ENCODE data around the gene JMJD4.

JMJD4 gene

GRCh38 chr1:227769047-227769935 lies 34.2 kb upstream of the JMJD4 start:
- DNase-seq (ENCODE audit: low read depth in 1 of 2, low spot score in 1 of 2): no peak

- DNase-seq (ENCODE audit: low read depth in 1 of 2, low spot score in 1 of 2): no peak
These were observed 33.5 kb upstream of the JMJD4 start for GRCh38 chr1:227768640-227769039.

GRCh38 chr1:227768125-227768439 lies 33.0 kb upstream of the JMJD4 start:
- no peak for DNase-seq (ENCODE audit: low read depth in 1 of 2, low spot score in 1 of 2)

- DNase-seq (ENCODE audit: low read depth in 1 of 2, low spot score in 1 of 2): no peak
These were observed 32.5 kb upstream of the JMJD4 start for GRCh38 chr1:227767401-227768124.

GRCh38 chr1:227766653-227767277 lies 31.7 kb upstream of the JMJD4 start:
- no peak for DNase-seq (ENCODE audit: low read depth in 1 of 2, low spot score in 1 of 2)

- DNase-seq (ENCODE audit: low read depth in 1 of 2, low spot score in 1 of 2): peak in 1 of 2 donors; percentile 67
These were observed 31.0 kb upstream of the JMJD4 start for GRCh38 chr1:227766015-227766634.

- DNase-seq (ENCODE audit: low read depth in 1 of 2, low spot score in 1 of 2): no peak
These were observed 30.3 kb upstream of the JMJD4 start for GRCh38 chr1:227765261-227766014.

GRCh38 chr1:227764019-227764391 lies 28.9 kb upstream of the JMJD4 start:
- no peak for DNase-seq (ENCODE audit: low read depth in 1 of 2, low spot score in 1 of 2)

- DNase-seq (ENCODE audit: low read depth in 1 of 2, low spot score in 1 of 2): no peak
These were observed 28.3 kb upstream of the JMJD4 start for GRCh38 chr1:227763246-227764018.

GRCh38 chr1:227762231-227762911 lies 27.3 kb upstream of the JMJD4 start:
- DNase-seq (ENCODE audit: low read depth in 1 of 2, low spot score in 1 of 2): peak; percentile 73

- no peak for DNase-seq (ENCODE audit: low read depth in 1 of 2, low spot score in 1 of 2)
These were observed 26.6 kb upstream of the JMJD4 start for GRCh38 chr1:227761621-227762230.

- no peak for DNase-seq (ENCODE audit: low read depth in 1 of 2, low spot score in 1 of 2)
These were observed 25.3 kb upstream of the JMJD4 start for GRCh38 chr1:227760377-227760776.

- no peak for DNase-seq (ENCODE audit: low read depth in 1 of 2, low spot score in 1 of 2)
These were observed 24.5 kb upstream of the JMJD4 start for GRCh38 chr1:227759341-227760300.

GRCh38 chr1:227758366-227758765 lies 23.3 kb upstream of the JMJD4 start:
- DNase-seq (ENCODE audit: low read depth in 1 of 2, low spot score in 1 of 2): no peak

- no peak for DNase-seq (ENCODE audit: low read depth in 1 of 2, low spot score in 1 of 2)
These were observed 22.7 kb upstream of the JMJD4 start for GRCh38 chr1:227757781-227758180.

- DNase-seq (ENCODE audit: low read depth in 1 of 2, low spot score in 1 of 2): no peak
These were observed 21.3 kb upstream of the JMJD4 start for GRCh38 chr1:227756172-227756959.

GRCh38 chr1:227754958-227755357 lies 19.9 kb upstream of the JMJD4 start:
- DNase-seq (ENCODE audit: low read depth in 1 of 2, low spot score in 1 of 2): no peak

Measured in stimulated activated CD4-positive, alpha-beta T cell treated with anti-CD3 and anti-CD28 coated beads, Interleukin-15, amount 100 ng/mL, for 1 hour (primary cell).